Activated naive CD4-positive, alpha-beta T cell treated with anti-CD3 and anti-CD28 coated beads, Interleukin-2, amount 50 U/mL, for 72 hours (primary cell): Measurements from ENCODE around the gene RAB27A. TPM values are rescaled to one million over a fixed set of nuclear protein-coding genes. Genes with fewer than 3 reads are reported as not detected.
A peak's percentile ranks its signal among the peaks of the same experiment; 100 is the strongest.

ENCODE experiments used
- ATAC-seq, 2 donors: fragments of 150-1000 bp; cut with Tn5 transposase; 2 replicates each; pipeline ENCODE4 v1.10.0; 2021; ENCODE audit warnings: mild to moderate bottlenecking in 2 of 2, moderate library complexity in 2 of 2
- DNase-seq, 2 donors: peaks; one replicate each; pipeline ENCODE4 v3.0.0; 2021 to 2022; ENCODE audit warnings: low spot score in 2 of 2
- H3K27ac Mint-ChIP-seq, 2 donors: one replicate each; pipeline ENCODE4 v1.8.0; 2022; ENCODE audit warnings: mild to moderate bottlenecking in 2 of 2, mixed read lengths in 2 of 2
- H3K36me3 Mint-ChIP-seq, 2 donors: one replicate each; pipeline ENCODE4 v1.8.0; 2022; ENCODE audit warnings: mixed read lengths in 2 of 2
- H3K9me3 Mint-ChIP-seq, 2 donors: one replicate each; pipeline ENCODE4 v1.8.0; 2022; ENCODE audit warnings: mixed read lengths in 2 of 2
- total RNA-seq, 2 donors: library from RNA; stranded (reverse); gene quantifications; one replicate each; pipeline ENCODE4 v1.2.3, GENCODE V29; 2022

Gene RAB27A
- total RNA-seq, 2 donors from 2014 or later, result 99.3 to 111 TPM

DNA sequence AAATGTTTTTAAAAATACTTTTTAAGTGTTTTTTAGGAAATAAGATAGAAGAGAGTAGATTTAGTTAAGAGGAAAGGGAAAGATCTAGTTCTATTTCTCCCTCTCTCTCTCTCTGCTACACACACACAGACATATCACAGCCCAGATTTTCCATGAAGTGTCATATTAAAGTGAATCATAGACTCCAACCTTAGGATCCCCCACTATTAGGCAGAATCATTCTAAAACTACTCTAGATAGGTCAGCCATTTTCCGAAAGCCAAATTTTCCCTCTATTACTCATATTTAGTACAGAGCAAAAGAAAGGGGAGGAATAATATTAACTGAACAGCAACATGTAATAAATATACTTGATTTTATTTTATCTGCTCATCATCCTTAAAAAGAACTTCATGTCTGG, 47.7 kb downstream of the RAB27A start:
- Mint-ChIP-seq H3K27ac (peak overlapping the region; percentile 51 to 52), H3K36me3 (peaks cover 6 to 34% of the 10 kb centered on the region in 2 donors), H3K9me3 (peaks cover 0 to 5% of the 10 kb centered on the region in 2 donors)
- ATAC-seq (peak; percentile 49 to 79), DNase-seq (no peak)

- H3K27ac Mint-ChIP-seq, result no peak overlapping the region
- H3K36me3 Mint-ChIP-seq, result peaks cover 9 to 31% of the 10 kb centered on the region in 2 donors
- H3K9me3 Mint-ChIP-seq, result peaks cover 0 to 7% of the 10 kb centered on the region in 2 donors
- no peak for ATAC-seq
- no peak for DNase-seq
Measured at GRCh38 chr15:55241186-55241585, 48.4 kb downstream of the RAB27A start.

- Mint-ChIP-seq H3K27ac (peak overlapping the region; percentile 2 to 23), H3K9me3 (peaks cover 0 to 7% of the 10 kb centered on the region in 2 donors), H3K36me3 (peaks cover 9 to 31% of the 10 kb centered on the region in 2 donors)
- DNase-seq (no peak), ATAC-seq (peak in 1 of 2 donors; percentile 23)
Measured at GRCh38 chr15:55240125-55240760, 49.4 kb downstream of the RAB27A start.

DNA sequence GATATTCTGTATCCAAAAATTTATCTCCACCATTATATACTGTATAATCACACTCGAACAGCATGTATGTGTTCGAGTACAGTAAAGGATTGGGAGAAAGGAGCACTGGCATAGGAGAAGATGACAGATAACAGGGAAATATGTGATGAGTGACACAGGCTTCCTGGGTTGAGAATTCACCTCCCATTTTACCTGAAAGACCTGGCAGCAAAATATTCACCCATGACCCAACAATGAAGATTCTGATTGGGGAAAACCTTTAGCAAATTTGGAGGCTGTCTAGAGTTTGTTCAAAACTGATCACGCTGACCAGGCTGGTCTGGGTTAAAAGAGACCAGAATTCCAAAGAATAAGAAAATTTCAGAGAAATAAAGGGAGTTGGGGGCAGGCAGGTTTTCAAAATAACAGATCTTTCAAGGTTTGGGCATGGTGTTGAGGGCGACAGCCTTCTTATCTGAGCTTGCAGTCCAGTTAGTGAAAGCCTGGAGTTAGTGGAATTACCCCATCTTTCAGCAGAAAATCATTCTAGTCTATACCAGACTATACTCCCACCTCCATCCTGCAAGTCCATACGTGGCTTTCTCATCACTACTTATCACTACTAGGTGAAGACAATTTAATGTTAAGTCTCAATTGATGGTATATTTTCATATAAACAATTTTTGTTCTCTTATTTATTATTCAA, 50.0 kb downstream of the RAB27A start:
- DNase-seq, result no peak
- ATAC-seq, result no peak
- Mint-ChIP-seq H3K27ac (peak overlapping the region; percentile 29 to 53), H3K36me3 (peaks cover 9 to 35% of the 10 kb centered on the region in 2 donors), H3K9me3 (peaks cover 0 to 7% of the 10 kb centered on the region in 2 donors)

- no peak for ATAC-seq
- peak overlapping the region; percentile 29 to 88 for H3K27ac Mint-ChIP-seq
- H3K9me3 Mint-ChIP-seq, result peaks cover 0 to 7% of the 10 kb centered on the region in 2 donors
- peaks cover 9 to 42% of the 10 kb centered on the region in 2 donors for H3K36me3 Mint-ChIP-seq
- DNase-seq, result no peak
Measured at GRCh38 chr15:55238877-55239276, 50.7 kb downstream of the RAB27A start.

GRCh38 chr15:55237219-55238130, 52.1 kb downstream of the RAB27A start:
- ATAC-seq (peak; percentile 73 to 81), DNase-seq (no peak)
- Mint-ChIP-seq H3K36me3 (peaks cover 9 to 43% of the 10 kb centered on the region in 2 donors), H3K9me3 (peaks cover 0 to 7% of the 10 kb centered on the region in 2 donors), H3K27ac (peak overlapping the region; percentile 29 to 92)

- ATAC-seq (no peak), DNase-seq (no peak)
- Mint-ChIP-seq H3K36me3 (peaks cover 18 to 54% of the 10 kb centered on the region in 2 donors), H3K9me3 (peaks cover 0 to 7% of the 10 kb centered on the region in 2 donors), H3K27ac (no peak overlapping the region)
Measured at GRCh38 chr15:55235546-55236036, 54.0 kb downstream of the RAB27A start.

- H3K9me3 Mint-ChIP-seq, result peaks cover 0 to 7% of the 10 kb centered on the region in 2 donors
Measured at GRCh38 chr15:55234800-55235104, 54.9 kb downstream of the RAB27A start.

GRCh38 chr15:55234104-55234799, 55.4 kb downstream of the RAB27A start:
- ATAC-seq (no peak), DNase-seq (no peak)
- Mint-ChIP-seq H3K27ac (no peak overlapping the region), H3K9me3 (peaks cover 0 to 7% of the 10 kb centered on the region in 2 donors), H3K36me3 (peaks cover 18 to 51% of the 10 kb centered on the region in 2 donors)

More at GRCh38 chr15:55234800-55235104, 54.9 kb downstream of the RAB27A start:
- peaks cover 18 to 53% of the 10 kb centered on the region in 2 donors for H3K36me3 Mint-ChIP-seq
- no peak for DNase-seq
- ATAC-seq, result no peak
- no peak overlapping the region for H3K27ac Mint-ChIP-seq

GRCh38 chr15:55231455-55231854, 58.2 kb downstream of the RAB27A start:
- Mint-ChIP-seq H3K36me3 (peaks cover 9 to 40% of the 10 kb centered on the region in 2 donors), H3K27ac (no peak overlapping the region), H3K9me3 (no peaks in the 10 kb centered on the region)
- no peak for ATAC-seq
- no peak for DNase-seq

DNA sequence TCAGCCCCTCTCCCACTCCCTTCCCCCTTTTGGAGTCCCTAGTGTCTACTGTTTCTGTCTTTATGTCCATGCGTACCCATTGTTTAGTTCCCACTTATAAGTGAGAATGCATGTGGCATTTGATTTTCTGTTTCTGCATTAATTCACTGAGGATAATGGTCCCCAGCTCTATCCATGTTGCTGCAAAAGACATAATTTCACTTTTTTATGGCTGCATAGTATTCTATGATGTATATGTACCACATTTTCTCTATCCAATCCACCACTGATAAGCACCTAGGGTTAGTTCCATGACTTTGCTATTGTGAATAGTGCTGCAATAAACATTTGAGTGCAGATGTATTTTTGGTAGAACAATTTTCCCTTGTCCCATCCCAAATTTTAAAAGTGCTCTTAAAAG, 58.7 kb downstream of the RAB27A start:
- ATAC-seq (no peak), DNase-seq (no peak)
- H3K36me3 Mint-ChIP-seq, result peaks cover 9 to 45% of the 10 kb centered on the region in 2 donors
- H3K27ac Mint-ChIP-seq, result no peak overlapping the region
- H3K9me3 Mint-ChIP-seq, result no peaks in the 10 kb centered on the region

GRCh38 chr15:55230051-55230670, 59.5 kb downstream of the RAB27A start:
- DNase-seq (no peak), ATAC-seq (no peak)
- Mint-ChIP-seq H3K9me3 (no peaks in the 10 kb centered on the region), H3K27ac (no peak overlapping the region), H3K36me3 (peaks cover 15 to 53% of the 10 kb centered on the region in 2 donors)

DNA sequence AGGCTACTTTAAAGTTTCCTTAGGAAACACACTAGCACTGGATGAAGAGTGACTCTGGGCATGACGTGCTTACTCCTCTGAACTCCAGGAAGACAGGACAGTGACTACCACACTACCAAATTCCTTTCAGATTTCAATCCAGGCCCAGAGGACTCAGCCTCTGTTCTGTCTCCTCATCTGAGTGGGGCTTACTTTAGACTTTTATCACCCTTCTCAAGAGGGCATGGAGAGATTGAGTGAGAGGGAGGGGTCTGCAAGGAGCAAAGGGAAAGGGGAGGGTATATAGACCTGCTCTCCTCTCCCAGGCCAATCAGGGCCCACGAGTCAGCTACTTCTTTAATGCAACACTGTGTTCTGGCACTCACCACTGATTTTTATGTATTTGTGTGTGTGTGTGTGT, 63.5 kb downstream of the RAB27A start:
- Mint-ChIP-seq H3K27ac (no peak overlapping the region), H3K36me3 (peaks cover 15 to 54% of the 10 kb centered on the region in 2 donors), H3K9me3 (no peaks in the 10 kb centered on the region)
- ATAC-seq (no peak), DNase-seq (no peak)

DNA sequence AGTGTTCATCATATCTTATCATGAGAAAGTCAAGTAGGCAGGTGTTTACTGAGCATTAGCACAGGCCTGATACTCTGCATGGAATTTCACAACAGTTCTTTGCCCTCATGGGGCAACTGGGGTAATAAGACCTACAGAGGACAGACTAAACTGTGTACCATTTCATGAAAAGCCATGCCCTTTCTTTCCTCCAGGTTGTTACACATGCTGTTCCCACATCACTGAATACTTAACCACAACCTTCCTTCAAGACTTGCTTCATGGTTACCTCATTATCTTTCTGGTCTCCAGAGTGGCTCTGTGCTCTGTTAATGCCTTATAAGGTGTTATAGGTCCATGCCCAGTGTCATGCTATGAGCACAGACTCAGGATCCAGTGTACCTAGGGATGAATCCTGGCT, 64.7 kb downstream of the RAB27A start:
- DNase-seq, result no peak
- peaks cover 17 to 51% of the 10 kb centered on the region in 2 donors for H3K36me3 Mint-ChIP-seq
- H3K9me3 Mint-ChIP-seq, result no peaks in the 10 kb centered on the region

GRCh38 chr15:55222588-55222987, 67.0 kb downstream of the RAB27A start:
- Mint-ChIP-seq H3K9me3 (no peaks in the 10 kb centered on the region), H3K27ac (peak overlapping the region in 1 of 2 donors; percentile 89), H3K36me3 (peaks cover 22 to 51% of the 10 kb centered on the region in 2 donors)
- no peak for DNase-seq
- peak in 1 of 2 donors; percentile 12 for ATAC-seq

More for the DNA sequence above, 64.7 kb downstream of the RAB27A start:
- ATAC-seq, result peak; percentile 75 to 79
- peak overlapping the region in 1 of 2 donors; percentile 76 for H3K27ac Mint-ChIP-seq
